Measurements from ENCODE around the gene ACSM5.
"Not testable (repeated sequence)": the region's sequence is repeated elsewhere in the genome, so short reads cannot be mapped to it uniquely, and the experiment has no call there.

The ACSM5 gene

DNA sequence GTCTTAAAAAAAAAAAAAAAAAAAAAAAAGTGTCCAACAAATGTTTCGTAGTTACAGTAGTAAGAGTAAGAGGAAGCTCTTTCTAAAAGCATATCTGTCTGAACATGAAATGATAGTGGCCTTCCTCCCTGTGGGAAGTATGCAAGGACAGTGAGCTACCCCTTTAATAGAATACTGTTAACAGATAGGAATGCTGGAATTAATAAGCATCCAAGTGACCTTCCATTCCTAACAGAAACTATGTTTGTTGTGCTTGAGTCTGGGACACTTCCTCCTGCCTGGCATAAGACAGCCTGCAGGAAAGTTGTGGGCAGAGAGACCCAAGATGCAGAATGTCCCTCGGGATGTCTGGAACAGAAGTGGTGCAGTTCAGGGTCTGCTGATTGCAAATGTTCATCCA lies 29.6 kb downstream of the ACSM5 start:
- in situ Hi-C loops (cut with MboI; ENCODE audit: low pct_unique_long_range_greater_than_20kb, low sequenced_read_pairs); DNase-seq: not testable (repeated sequence)

DNA sequence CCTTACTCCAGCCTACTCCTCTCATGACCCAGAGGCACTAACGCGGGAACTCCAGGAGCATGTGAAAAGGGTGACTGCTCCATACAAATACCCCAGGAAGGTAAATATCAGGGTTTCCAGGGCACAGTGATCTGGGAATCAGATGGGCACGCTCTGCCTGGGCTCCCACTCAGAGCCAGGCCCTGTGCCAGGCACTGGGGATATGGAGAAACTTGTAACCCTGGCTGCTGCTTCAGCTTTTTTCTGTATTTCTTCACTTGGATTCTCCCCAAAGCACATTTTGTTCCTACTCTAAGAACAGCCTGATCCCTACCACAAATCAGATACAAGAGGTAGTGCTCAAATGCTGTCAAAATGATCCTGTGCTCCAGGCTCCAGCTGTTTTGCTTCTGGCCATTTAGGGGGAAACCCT lies 30.5 kb downstream of the ACSM5 start:
- DNase-seq; in situ Hi-C loops (cut with MboI; ENCODE audit: low pct_unique_long_range_greater_than_20kb, low sequenced_read_pairs): not testable (repeated sequence)

DNA sequence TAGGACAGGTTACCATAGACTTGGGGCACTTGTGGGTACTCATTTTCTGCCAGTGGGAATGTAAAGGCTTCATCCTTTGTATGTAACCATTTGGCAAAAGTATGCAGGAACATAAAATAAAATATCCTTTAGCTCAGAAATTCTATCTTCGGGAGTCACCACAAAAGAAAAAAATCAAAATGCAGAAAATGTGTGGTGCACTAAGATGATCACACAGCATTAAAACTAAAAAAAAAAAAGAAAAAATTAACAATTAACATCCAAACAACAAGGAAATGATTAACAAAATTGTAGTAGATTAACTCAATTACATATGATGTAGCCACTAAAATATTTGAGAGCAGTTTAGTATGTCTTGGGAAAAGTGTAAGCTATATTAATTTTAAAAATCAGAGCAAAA lies 31.4 kb downstream of the ACSM5 start:
- in situ Hi-C loops (cut with MboI; ENCODE audit: low pct_unique_long_range_greater_than_20kb, low sequenced_read_pairs); DNase-seq: not testable (repeated sequence)

DNA sequence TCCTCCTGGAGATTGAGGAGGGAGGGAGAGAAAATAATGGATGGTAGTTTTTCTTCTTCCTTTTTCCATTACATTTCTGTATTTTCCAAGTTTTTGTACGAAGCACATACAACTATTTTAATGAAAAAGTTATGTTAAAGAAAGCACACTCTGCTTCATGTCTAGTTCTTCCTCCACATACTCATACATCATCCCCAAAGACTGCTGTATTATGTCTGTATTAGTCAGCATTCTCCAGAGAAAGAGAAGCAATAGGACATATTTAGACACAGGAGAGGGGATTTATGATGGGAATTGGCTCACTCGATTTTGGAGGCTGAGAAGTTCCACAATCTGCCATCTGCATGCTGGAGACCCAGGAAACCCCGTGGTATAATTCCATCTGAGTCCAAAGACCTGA lies 31.9 kb downstream of the ACSM5 start:
- in situ Hi-C loops (cut with MboI; ENCODE audit: low pct_unique_long_range_greater_than_20kb, low sequenced_read_pairs): no loop called here
- no peak for DNase-seq

DNA sequence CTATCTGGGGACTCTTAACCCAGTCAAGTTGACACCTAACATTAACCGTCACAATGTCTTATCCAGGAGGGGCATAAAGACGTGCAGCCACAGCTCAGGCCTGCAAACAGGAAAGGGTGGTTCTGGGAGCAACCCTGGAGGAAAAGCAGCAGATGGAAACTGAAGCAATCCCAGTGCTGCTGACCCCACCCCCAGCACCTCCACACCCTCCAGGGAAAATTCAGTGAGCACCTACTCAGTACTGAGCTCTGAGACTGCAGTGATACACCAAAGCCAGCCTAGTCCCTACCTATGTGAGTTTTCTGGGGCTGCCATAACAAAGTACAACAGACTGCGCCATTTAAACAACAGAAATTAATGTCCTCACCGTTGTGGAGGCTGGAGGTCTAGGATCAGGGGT lies 32.5 kb downstream of the ACSM5 start:
- in situ Hi-C loops (cut with MboI; ENCODE audit: low pct_unique_long_range_greater_than_20kb, low sequenced_read_pairs); DNase-seq: not testable (repeated sequence)

DNA sequence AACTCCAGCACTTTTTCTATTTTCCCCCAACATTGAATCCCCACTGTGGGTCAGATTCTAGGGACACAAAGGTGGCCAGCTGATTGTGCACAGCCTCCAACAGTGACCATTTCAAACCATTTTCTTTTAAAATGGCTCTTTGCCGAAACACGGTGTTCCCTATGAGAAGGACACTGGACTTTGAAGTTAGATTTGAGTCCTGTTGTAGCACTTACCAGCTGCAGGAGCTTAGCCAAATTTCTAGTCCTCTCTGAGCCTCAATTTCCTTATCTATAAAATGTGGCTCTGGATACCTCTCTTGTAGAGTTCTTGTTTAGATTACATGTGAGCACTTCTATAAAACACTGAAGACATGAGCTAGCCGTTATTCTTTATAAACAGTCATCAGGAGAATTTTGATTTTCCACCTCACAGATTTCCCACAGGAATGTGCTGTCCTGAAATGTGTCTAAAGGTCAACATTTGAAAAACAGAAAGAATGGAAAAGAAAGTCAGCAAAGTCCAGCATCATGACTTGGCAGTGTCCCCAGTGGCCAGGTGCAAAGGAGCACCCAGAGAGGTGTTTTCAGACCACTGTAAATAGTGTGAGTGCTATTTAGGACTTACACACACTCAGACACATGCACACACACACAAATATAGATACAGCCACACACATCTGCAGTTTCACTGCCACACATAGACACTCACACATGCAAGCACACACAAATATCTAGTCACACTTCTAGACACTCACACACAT lies 37.5 kb downstream of the ACSM5 start:
- DNase-seq; in situ Hi-C loops (cut with MboI; ENCODE audit: low pct_unique_long_range_greater_than_20kb, low sequenced_read_pairs): not testable (repeated sequence)

DNA sequence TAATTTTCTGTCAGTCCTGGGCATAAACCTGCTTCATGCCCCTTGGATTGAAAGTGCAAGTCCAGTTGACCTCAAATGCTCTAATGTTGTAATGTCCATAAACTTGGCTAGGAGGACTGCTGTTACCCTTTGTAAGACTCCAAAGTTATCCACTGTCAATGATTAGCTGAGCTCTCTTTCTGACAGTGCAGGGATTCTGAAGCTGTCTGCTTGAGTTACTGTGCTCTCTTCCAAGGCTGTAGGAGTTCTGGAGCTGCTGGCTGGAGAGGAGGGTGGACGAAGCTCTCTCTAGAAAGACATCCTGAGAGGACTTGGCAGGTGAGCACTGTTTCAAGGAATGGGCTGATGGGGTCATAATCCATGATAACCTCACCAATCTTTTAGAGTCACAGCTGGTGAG lies 42.0 kb downstream of the ACSM5 start, which contains the start of gene ACSM2A:
ACSM2A (plus strand) TSS at position 158 of the 400 bp plus-strand sequence. CDS start 8,594 bp downstream, outside the sequence.
- DNase-seq; in situ Hi-C loops (cut with MboI; ENCODE audit: low pct_unique_long_range_greater_than_20kb, low sequenced_read_pairs): not testable (repeated sequence)

DNA sequence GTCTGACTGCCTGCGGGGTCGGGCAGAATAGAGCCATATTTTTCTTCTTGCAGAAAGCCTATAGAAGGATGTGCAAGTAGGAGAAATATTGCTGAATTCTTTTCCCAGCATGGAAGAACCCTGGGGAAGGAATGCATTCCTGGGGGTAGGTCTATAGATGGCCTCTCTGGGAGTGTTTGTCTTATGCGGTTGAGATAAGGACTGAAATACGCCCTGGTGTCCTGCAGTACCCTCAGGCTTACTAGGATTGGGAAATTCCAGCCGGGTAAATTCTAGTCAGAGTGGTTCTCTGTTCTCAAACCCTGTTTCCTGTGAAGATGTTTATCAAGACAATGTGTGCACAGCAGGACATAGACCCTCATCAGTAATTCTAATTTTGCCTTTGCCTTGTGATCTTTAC lies 44.3 kb downstream of the ACSM5 start:
- DNase-seq; in situ Hi-C loops (cut with MboI; ENCODE audit: low pct_unique_long_range_greater_than_20kb, low sequenced_read_pairs): not testable (repeated sequence)

DNA sequence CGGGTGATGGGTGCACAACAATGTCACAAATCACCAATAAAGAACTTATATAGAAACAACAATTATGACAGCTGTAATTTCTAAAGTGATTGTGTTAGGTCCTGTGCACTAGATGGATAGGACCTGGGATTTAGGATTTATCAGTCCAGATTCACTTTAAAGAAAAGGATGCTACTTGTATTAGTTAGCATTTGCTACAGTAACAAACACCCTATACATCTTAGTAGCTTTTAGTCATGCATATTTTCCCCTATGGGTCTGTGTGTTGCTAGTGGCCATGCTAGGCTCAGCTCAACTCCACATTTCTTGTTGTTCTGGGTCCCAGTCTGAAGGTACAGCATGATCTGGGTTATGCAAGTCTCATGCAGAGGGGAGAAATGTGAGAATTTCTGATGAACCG lies 49.9 kb downstream of the ACSM5 start:
- in situ Hi-C loops (cut with MboI; ENCODE audit: low pct_unique_long_range_greater_than_20kb, low sequenced_read_pairs); DNase-seq: not testable (repeated sequence)

DNA sequence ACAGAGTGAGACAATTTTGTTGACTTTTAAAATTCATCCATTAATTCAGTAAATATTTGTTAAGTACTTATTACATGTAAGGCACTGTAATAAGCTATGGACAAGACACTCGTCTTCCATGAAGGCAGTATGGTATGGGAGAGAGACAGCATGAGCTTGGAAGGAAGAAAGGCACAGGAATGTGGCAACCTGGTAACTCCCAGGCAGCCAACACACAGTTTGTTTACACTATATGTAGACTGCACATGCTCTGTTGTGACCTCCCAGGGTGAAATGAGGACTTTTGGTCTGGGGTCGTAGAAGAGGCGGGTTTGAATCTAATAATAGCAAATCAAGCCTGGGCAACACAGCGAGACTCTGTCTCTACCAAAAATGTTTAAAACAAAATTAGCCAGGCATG lies 51.0 kb downstream of the ACSM5 start:
- in situ Hi-C loops (cut with MboI; ENCODE audit: low pct_unique_long_range_greater_than_20kb, low sequenced_read_pairs); DNase-seq: not testable (repeated sequence)

DNA sequence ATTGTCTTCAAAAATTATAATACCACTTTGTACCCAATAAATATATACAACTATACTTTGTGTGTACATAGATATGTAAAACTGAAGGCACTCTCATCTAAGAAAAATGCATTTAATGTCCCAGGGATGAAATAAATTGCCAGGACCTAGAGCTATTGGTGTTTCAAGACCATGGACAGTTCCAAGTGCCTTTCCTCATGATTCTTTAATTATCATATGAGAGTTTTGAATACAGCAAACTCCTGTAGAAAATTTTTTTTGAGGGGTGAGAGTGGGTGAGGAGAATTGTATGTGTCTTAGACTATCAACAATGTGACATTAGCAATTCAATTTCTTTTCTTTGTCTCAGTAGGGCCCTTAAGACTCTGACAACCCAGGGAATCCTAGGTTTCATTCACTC lies 59.6 kb downstream of the ACSM5 start:
- in situ Hi-C loops (cut with MboI; ENCODE audit: low pct_unique_long_range_greater_than_20kb, low sequenced_read_pairs); DNase-seq: not testable (repeated sequence)

DNA sequence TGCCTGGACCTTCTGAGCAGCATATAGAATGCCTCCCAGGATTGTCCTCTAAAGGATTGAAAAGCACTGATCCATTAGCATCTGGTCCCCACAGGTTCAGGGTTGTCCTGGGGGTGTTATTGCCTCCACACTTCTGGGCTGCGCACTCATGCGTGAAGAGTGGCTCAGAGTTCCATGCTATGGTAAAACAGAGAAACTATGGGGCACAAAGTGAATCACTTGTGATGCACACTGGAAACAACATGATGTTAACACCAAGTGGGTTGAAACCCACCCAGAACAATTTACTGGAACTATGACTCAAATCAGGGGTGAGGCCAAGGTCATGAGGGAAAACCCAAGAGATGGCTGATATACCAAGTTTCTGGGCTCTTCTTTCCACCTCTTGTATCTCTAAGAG lies 60.6 kb downstream of the ACSM5 start:
- in situ Hi-C loops (cut with MboI; ENCODE audit: low pct_unique_long_range_greater_than_20kb, low sequenced_read_pairs); DNase-seq: not testable (repeated sequence)

DNA sequence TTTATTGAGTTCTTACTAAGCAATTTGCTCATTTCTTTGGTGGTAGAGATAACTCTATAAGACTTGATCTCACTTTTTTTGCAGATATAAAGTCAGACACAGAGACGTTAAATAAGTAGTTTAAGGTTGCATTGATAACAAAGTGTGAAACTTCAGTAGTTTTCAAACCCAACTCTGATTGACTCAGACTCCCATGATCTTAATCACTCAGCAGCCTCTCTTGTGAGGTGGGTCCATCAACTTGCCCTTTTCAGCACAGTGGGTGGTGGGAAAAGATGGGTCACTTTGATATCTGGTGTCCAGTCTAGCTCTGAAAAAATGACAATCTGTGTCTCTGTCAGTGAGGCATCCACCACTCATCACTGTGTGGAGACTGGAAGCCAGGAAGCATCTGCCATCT lies 61.4 kb downstream of the ACSM5 start:
- DNase-seq; in situ Hi-C loops (cut with MboI; ENCODE audit: low pct_unique_long_range_greater_than_20kb, low sequenced_read_pairs): not testable (repeated sequence)

DNA sequence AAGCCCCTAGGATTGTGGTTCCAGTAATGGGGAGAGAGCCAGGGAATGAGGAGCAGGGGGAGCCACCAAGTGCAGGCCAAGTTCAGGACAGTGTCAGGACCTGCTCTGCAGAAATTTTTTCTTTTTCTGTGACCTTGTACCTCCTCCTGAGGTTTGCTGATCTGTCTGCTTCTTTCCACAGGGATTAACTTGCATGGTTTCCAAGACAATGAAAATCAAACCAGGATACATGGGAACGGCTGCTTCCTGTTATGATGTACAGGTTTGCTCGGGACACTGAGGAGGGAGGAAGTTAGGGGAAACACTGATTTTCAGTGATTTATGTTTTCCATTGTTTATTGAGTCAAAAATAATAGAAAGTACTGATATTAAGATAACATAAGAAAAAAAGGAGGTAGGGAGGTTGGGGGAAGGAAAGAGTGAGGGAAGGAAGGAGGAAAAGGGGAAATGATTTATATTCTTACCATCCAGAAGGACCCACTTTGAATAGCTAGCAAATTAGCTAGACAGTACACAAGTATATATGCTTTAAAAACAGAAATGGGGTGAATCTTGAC lies 67.9 kb downstream of the ACSM5 start:
- DNase-seq; in situ Hi-C loops (cut with MboI; ENCODE audit: low pct_unique_long_range_greater_than_20kb, low sequenced_read_pairs): not testable (repeated sequence)

DNA sequence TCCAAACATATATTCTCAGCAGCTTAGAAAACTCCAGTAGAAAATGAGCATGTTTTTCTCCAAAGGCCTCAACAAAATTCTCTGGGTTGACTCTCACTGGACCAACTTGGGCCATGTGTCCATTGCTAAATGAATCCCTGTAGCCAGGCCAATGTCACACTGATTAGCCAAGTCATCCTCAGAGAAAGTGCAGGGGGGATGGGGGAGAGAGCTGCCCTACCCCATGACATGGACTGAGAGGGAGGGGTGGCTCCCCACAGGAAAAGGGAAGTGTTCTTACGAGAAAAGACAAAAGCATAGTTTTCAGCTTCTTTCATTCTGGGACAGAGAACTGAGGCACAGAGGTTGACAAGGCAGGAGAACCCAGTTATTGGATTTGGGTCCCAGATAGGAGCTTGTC lies 74.7 kb downstream of the ACSM5 start:
- DNase-seq; in situ Hi-C loops (cut with MboI; ENCODE audit: low pct_unique_long_range_greater_than_20kb, low sequenced_read_pairs): not testable (repeated sequence)

DNA sequence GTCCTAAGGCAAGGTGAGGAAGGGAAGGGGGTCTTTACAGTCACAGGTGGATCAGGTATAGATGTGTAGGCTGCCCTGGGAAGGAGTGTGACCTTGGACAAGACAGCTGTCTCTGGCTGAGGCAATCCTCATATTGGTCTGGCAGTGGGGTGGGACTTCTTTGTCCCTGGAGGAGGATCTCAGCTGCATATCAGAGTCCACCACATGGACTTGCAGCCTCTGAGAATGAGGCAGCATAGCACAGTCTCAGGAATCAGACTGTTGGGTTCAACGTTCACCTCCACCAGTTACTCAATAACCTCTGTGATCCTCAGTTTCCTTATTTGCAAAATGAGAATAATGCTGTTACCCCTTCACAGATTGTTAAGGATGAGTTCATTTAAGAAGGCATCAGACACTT lies 75.4 kb downstream of the ACSM5 start:
- in situ Hi-C loops (cut with MboI; ENCODE audit: low pct_unique_long_range_greater_than_20kb, low sequenced_read_pairs): no loop called here
- no peak for DNase-seq

DNA sequence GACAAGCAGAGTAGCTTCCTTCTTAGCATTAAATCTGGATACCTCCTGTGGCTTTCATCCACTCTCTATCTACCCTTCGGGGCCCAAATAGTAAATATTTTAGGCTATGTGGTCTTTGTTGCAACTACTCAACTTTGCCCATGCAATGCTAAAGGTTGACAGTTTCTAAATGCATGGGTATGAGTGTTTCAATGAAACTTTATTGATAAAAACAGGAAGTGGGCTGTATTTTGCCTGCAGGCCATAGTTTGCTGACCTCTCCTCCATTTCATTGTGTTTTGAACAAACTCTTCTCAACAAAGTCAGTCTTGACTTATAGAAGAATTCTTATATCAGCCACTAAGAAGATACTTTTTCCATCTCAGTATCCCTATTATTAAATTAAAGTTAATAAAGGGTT lies 76.1 kb downstream of the ACSM5 start:
- no peak for DNase-seq
- in situ Hi-C loops (cut with MboI; ENCODE audit: low pct_unique_long_range_greater_than_20kb, low sequenced_read_pairs): no loop called here
